ENCODE data around the gene KCND1.
A peak's percentile ranks its signal among the peaks of the same experiment; 100 is the strongest.

Gene KCND1

DNA sequence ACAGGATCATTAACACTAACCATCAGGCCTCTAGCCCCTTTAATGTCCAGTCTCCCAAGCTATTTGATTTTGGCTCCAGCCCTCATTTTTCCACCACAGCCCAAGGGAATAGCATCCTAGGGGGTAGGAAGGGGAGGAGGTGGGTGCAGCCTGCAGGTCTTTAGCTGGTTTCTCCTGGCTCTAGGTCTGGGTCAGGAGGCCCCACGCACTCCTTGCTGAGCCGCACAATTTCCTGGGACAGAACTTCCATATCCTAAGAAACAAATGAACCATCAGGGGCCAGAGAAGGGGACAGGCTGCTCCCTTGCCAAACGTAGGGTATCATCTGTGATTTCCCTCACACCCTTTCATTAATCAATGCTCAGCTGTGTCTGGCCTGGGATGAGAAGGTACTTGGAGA, 2.4 kb upstream of the KCND1 start:
- no peak for FAIRE-seq

- FAIRE-seq, result no peak
These were observed 848 bp upstream of the KCND1 start for GRCh38 chrX:48972220-48973164.

GRCh38 chrX:48969471-48969870, 2.2 kb downstream of the KCND1 start:
- FAIRE-seq, result no peak

GRCh38 chrX:48968377-48968776, 3.3 kb downstream of the KCND1 start:
- FAIRE-seq, result no peak

DNA sequence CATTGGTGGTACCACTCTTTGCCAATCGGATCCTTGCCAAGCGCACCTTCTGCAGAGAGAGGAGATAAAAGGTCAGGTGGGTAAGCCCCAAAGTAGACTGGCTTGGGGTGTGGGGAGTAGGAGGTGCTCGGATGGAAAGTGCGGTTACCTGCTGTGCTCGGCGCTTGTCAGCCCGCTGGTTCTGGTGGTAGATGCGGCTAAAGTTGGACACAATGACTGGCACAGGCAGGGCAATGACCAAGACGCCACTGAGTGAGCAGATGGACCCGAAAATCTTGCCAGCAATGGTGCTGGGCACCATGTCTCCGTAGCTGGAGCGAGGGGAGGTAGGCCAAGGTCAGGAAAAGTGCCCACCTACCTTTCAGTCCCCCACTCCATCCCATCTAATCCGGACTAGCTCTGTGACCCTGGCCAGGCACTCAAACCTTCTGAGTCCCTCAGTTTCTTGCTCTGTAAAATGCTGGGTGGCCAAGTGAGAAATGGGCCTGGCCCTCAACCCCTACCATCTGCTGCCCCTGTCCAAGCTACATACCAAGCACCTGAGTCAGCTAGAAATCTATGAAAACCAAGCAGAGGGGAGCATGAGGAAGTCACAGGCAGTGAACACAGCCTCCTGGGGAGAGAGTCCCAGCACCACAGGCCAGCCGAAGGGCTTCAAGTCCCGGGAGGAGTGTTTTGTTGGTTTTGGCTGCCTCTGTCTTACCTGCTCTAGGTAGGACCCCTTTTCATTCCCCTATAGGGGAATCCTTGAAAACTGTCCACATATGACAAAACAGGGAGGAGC, 4.7 kb downstream of the KCND1 start:
- no peak for FAIRE-seq

DNA sequence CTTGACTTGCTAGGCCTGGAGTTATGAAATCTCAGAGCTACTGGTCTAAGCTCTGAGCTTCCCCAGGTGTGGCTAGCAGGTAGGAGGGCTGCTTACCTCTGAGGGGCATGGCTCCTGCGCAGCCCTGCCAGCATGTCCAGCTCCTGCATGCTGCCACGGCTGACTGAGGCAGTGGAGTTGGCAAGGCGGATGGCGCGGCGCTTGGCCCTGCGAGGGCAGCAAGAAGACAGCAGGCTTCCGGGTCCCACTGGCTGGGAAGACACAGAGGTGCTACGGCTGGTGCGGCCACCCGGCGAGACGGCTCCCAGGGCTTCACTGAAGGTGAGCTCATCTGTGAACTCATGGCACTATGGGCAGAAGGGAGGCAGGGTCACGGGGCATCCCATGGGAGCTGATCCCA, 5.7 kb downstream of the KCND1 start:
- no peak for FAIRE-seq

DNA sequence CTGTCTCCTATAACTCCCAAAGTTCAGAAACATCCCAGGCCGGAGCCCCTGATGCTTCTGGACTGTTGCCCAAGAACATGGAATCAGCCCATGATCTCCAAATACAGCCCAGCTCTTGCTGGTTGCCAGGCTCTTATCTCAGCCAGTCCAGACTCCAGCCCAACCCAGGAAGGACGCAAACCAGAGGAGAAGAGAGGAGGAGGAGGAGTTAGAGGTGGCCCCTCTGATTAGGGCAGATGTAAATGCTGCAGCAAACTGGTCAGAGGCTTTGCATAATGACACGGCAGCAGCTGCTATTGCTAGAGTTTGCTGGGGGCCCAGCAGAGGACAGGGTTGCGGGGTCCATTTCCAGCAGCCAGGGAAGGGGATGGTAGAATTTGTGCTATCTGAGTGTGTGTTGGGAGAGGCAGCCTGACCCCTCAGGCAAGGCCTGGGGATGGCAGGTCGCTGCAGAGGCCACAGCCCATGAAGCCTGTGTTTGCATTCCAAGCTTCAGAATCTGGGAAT, 10.0 kb downstream of the KCND1 start:
- no peak for FAIRE-seq

GRCh38 chrX:48960291-48960690, 11.4 kb downstream of the KCND1 start:
- FAIRE-seq, result no peak

- FAIRE-seq, result no peak
These were observed 13.0 kb downstream of the KCND1 start for GRCh38 chrX:48958635-48959094.

- FAIRE-seq, result peak; percentile 95
These were observed 13.6 kb downstream of the KCND1 start for GRCh38 chrX:48957827-48958634.

- no peak for FAIRE-seq
These were observed 14.2 kb downstream of the KCND1 start, which contains the start of gene OTUD5 for GRCh38 chrX:48957477-48957826. Gene OTUD5 (minus strand): TSS chrX:48957607. CDS start chrX:48957570, 37 bp downstream.

DNA sequence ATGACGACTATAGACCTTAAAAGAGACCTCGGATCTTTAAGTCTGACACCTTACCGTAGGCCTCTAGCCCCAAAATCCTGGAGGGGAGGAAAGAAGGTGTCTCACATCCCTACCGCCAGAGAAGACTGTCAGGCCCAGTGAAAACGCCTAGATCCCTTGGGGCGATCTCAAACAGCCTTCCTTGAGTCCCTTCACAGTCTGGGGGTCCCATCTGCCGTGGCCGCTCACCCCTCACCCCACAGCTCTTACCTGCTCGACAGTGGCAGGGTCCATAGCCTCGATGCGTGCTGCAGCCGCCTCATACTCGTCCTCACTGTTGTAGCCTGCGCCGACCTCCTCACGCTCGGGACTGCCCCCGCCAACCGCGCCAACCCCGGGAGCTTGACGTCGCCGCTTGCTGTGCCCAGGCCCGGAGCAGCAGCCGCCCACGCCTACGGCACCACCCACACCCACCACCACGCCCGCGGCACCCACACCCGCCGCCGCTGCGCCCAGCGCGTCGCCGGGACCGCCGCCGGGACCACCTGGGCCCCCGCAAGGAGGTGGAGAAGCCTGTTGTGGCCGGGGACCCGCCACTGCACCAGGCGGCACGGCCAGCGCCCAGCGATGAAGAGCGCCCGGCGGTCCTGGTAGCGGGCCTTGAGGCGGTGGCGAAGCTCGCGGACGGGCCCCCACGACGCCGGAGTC, 14.8 kb downstream of the KCND1 start:
- FAIRE-seq, result no peak

GRCh38 chrX:48948589-48948988, 23.1 kb downstream of the KCND1 start:
- FAIRE-seq, result no peak

- FAIRE-seq, result no peak
These were observed 25.9 kb downstream of the KCND1 start for GRCh38 chrX:48945517-48946348.

DNA sequence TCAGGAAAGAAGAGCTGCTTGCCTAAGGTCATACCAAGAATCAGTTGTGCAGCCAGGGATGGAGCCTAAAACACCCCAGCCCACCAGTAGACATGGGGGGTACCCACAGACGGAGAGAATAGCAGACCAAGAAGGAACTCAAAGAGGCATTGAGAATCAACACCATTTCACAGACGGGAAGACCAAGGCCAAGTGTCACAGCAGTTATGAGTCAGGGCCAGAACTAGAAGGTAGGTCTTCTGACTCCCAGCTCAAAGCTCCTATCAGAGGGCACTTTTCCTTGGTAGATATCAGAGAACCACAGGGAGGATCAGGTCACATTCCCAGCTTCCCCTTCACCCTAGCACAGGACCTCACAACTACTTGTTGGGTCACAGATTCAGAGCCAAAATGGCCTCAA, 28.7 kb downstream of the KCND1 start:
- no peak for FAIRE-seq

GRCh38 chrX:48940404-48940955, 31.2 kb downstream of the KCND1 start:
- FAIRE-seq, result no peak

DNA sequence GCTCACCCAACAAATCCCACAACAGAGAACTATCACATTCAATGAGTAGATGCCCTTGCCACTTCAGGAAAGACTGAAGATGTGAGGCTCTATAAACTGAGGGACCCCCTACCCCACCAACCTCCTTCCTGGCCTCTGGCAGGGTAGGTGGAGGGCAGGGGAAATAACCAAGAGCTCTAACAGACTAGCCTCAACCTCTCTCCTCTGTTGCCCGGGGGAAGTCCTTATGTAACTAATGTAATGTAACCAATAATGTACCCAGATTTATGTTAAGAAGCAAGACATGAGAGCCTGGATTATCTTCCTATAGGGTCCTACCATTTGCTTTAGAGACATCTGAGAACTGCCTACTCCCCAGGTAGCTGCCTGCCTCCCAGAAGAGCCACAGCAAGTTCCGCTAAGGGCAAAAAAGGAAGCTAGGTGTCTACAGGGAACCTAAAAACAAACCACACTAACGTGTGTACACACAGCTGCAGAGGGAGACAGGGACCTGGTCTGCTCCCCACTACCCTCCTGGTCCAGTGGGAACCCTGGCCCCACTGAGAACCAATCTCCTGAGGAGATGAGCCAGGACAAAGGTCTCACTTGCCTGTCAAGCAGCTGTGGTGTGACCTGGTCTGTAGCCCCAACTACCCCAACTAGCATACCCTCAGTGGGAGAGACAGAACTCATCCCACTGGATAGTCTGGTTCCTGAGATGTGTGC, 32.0 kb downstream of the KCND1 start:
- FAIRE-seq, result no peak

DNA sequence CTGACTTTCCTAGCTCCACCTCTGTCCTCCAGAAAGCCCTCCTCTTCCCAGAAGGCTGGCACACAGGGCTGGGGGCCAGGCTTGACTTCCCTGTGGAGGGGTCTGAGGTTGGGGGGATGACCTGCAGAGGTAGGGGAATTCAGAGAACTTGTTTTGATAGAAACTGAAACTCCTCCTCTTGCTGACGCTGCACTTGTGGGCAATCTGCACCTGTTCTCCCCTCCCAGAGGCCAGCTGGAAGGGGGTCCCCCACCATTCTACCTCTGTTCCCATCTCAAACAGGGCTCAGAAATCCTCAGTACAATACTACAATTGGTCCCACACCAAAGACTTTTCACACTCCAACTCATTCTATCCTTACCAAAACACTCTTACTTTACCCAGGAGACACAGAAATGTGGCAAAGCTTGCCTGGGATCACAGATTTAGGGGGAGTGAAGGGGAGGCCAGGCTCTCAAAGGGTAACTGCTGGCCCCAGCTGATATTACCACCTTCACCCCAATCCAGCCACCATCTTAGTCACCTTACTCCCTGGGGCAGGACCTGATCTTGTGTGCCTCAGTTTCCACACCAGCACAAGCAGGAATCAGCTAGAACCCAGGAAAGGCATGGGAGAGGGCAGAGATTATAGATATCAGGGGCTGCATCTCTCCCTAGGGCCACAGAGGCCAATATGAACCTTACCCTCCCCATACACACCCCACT, 32.8 kb downstream of the KCND1 start:
- no peak for FAIRE-seq

All from endometrium (tissue), 2 donors.